Esophagus muscularis mucosa (tissue), 3 donors: ENCODE results near the gene ARHGEF5.
"Not testable (repeated sequence)": the region's sequence is repeated elsewhere in the genome, so short reads cannot be mapped to it uniquely, and the experiment has no call there.

Experiments
- POLR2A ChIP-seq: fragments of 450-650 bp; IDR thresholded peaks from one replicate; pipeline ENCODE4 v1.6.1; 2017; ENCODE audit warnings: antibody characterized with exemption, moderate library complexity, mild to moderate bottlenecking, low read depth
- POLR2AphosphoS5 ChIP-seq, 2 donors: sonication (generic); formaldehyde crosslinking; IDR thresholded peaks; one replicate each; pipeline ENCODE4 v1.6.1; 2017; ENCODE audit warnings: antibody characterized with exemption in 2 of 2
- TF ChIP-seq, protein P1 (sequence below), 3 experiments: fragments of 200-600 bp in 2 of 3; fragments of 450-650 bp in 1 of 3; sonication (generic) in 2 of 3; IDR thresholded peaks; one replicate each; pipeline ENCODE4 v1.5.1; 2017 to 2019; ENCODE audit warnings: antibody characterized with exemption in 3 of 3, mild to moderate bottlenecking in 2 of 3, moderate library complexity in 1 of 3

DNA sequence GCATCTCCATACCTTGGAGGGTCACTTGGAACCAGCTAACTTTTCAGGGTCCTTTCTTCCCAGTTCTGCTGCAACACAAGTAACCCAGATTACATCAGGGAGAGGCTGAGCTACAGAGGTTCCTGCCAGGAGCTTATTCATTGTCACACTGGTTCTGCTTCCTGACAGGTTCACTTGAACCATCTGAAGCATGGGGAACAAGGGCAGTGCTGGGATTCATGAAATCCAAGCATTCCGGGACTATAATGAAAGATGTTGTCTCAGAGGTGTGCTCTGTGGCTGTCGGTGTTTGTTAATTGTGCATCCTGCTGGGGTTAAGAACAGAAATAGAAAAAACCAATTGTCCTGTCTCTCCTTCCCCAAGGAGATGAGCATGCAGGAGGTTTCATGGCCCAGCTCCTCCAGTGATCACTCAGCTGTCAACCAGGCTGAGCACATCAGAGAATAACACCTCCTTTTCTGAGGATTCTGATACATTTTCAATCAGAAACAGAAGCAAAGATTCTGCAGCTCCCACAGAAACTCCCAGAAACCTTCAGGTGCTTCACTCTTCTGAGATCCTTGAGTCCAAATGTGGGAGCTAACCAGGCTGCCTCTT, 43.2 kb upstream of the ARHGEF5 start, which contains the start of gene OR2A1:
- TF ChIP-seq, protein P1, sequence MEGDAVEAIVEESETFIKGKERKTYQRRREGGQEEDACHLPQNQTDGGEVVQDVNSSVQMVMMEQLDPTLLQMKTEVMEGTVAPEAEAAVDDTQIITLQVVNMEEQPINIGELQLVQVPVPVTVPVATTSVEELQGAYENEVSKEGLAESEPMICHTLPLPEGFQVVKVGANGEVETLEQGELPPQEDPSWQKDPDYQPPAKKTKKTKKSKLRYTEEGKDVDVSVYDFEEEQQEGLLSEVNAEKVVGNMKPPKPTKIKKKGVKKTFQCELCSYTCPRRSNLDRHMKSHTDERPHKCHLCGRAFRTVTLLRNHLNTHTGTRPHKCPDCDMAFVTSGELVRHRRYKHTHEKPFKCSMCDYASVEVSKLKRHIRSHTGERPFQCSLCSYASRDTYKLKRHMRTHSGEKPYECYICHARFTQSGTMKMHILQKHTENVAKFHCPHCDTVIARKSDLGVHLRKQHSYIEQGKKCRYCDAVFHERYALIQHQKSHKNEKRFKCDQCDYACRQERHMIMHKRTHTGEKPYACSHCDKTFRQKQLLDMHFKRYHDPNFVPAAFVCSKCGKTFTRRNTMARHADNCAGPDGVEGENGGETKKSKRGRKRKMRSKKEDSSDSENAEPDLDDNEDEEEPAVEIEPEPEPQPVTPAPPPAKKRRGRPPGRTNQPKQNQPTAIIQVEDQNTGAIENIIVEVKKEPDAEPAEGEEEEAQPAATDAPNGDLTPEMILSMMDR (IDR thresholded peaks at IDR 0.05): not testable (repeated sequence)
- TF ChIP-seq POLR2A; POLR2AphosphoS5 (IDR thresholded peaks at IDR 0.05): not testable (repeated sequence)
